Activated naive CD8-positive, alpha-beta T cell treated with anti-CD3 and anti-CD28 coated beads for 36 hours (primary cell): ENCODE measurements around the gene SMPDL3B. TPM values are rescaled to one million over a fixed set of nuclear protein-coding genes. Genes with fewer than 3 reads are reported as not detected.

Source experiments
- DNase-seq: peaks from one replicate; pipeline ENCODE4 v3.0.0; 2021
- H3K27ac Mint-ChIP-seq: one replicate; pipeline ENCODE4 v1.8.0; 2022; ENCODE audit warnings: mild to moderate bottlenecking, moderate library complexity, mixed read lengths
- H3K27me3 Mint-ChIP-seq: one replicate; pipeline ENCODE4 v1.8.0; 2022; ENCODE audit warnings: mild to moderate bottlenecking, mixed read lengths
- H3K36me3 Mint-ChIP-seq: one replicate; pipeline ENCODE4 v1.8.0; 2021; ENCODE audit warnings: mild to moderate bottlenecking, mixed read lengths
- H3K4me1 Mint-ChIP-seq: one replicate; pipeline ENCODE4 v1.8.0; 2021; ENCODE audit warnings: mixed read lengths
- H3K4me3 Mint-ChIP-seq: one replicate; pipeline ENCODE4 v1.8.0; 2022; ENCODE audit warnings: mild to moderate bottlenecking, moderate library complexity, mixed read lengths
- H3K9me3 Mint-ChIP-seq: one replicate; pipeline ENCODE4 v1.8.0; 2022; ENCODE audit warnings: mixed read lengths
- total RNA-seq, 2 experiments: library from RNA; stranded (reverse); gene quantifications; one replicate each; pipeline ENCODE4 v1.2.3, GENCODE V29; 2021

Gene SMPDL3B
- total RNA-seq, 2 experiments from 2014 or later: 0.92 to 0.97 TPM

GRCh38 chr1:27955076-27955475, 20.3 kb downstream of the SMPDL3B start:
- H3K27ac Mint-ChIP-seq: no peak overlapping the region
- no peaks in the 10 kb centered on the region for H3K27me3 Mint-ChIP-seq
- DNase-seq: no peak
- no peaks in the 10 kb centered on the region for H3K4me1 Mint-ChIP-seq
- no peaks in the 10 kb centered on the region for H3K9me3 Mint-ChIP-seq
- no peak overlapping the region for H3K4me3 Mint-ChIP-seq
- H3K36me3 Mint-ChIP-seq: no peaks in the 10 kb centered on the region

GRCh38 chr1:27956761-27957160, 22.0 kb downstream of the SMPDL3B start:
- Mint-ChIP-seq H3K9me3 (no peaks in the 10 kb centered on the region), H3K27ac (no peak overlapping the region)

GRCh38 chr1:27957655-27958054, 22.9 kb downstream of the SMPDL3B start:
- no peak overlapping the region for H3K27ac Mint-ChIP-seq
- H3K27me3 Mint-ChIP-seq: no peaks in the 10 kb centered on the region
- H3K4me3 Mint-ChIP-seq: no peak overlapping the region
- H3K4me1 Mint-ChIP-seq: peaks cover 15% of the 10 kb centered on the region
- no peaks in the 10 kb centered on the region for H3K9me3 Mint-ChIP-seq
- H3K36me3 Mint-ChIP-seq: no peaks in the 10 kb centered on the region
- DNase-seq: no peak

More at GRCh38 chr1:27956761-27957160, 22.0 kb downstream of the SMPDL3B start:
- H3K4me1 Mint-ChIP-seq: peaks cover 11% of the 10 kb centered on the region
- H3K36me3 Mint-ChIP-seq: no peaks in the 10 kb centered on the region
- no peak for DNase-seq
- H3K27me3 Mint-ChIP-seq: no peaks in the 10 kb centered on the region
- no peak overlapping the region for H3K4me3 Mint-ChIP-seq

- H3K9me3 Mint-ChIP-seq: no peaks in the 10 kb centered on the region
- H3K36me3 Mint-ChIP-seq: no peaks in the 10 kb centered on the region
- H3K27ac Mint-ChIP-seq: no peak overlapping the region
- no peak overlapping the region for H3K4me3 Mint-ChIP-seq
- peaks cover 15% of the 10 kb centered on the region for H3K4me1 Mint-ChIP-seq
- no peaks in the 10 kb centered on the region for H3K27me3 Mint-ChIP-seq
- DNase-seq: no peak
Observed at GRCh38 chr1:27958513-27958912, 23.7 kb downstream of the SMPDL3B start.

GRCh38 chr1:27959792-27960603, 25.2 kb downstream of the SMPDL3B start, which contains the start of gene XKR8:
XKR8 (plus strand) TSS chr1:27959973; CDS start chr1:27960070, 97 bp downstream.
- no peaks in the 10 kb centered on the region for H3K27me3 Mint-ChIP-seq
- peak within 1 kb of the TSS; percentile 75 for H3K4me3 Mint-ChIP-seq
- peak within 1 kb of the TSS; percentile 70 for H3K27ac Mint-ChIP-seq
- no peaks in the 10 kb centered on the region for H3K36me3 Mint-ChIP-seq
- no peaks in the 10 kb centered on the region for H3K9me3 Mint-ChIP-seq
- peak; percentile 90 for DNase-seq
- H3K4me1 Mint-ChIP-seq: peaks cover 15% of the 10 kb centered on the region

GRCh38 chr1:27960762-27961645, 26.2 kb downstream of the SMPDL3B start:
- Mint-ChIP-seq H3K36me3 (no peaks in the 10 kb centered on the region), H3K9me3 (no peaks in the 10 kb centered on the region), H3K4me1 (peaks cover 15% of the 10 kb centered on the region), H3K4me3 (peak overlapping the region; percentile 75), H3K27me3 (no peaks in the 10 kb centered on the region), H3K27ac (peak overlapping the region; percentile 38)
- DNase-seq: no peak

- peaks cover 3% of the 10 kb centered on the region for H3K36me3 Mint-ChIP-seq
- H3K27ac Mint-ChIP-seq: peak overlapping the region; percentile 38
- peaks cover 15% of the 10 kb centered on the region for H3K4me1 Mint-ChIP-seq
- no peaks in the 10 kb centered on the region for H3K9me3 Mint-ChIP-seq
- H3K4me3 Mint-ChIP-seq: peak overlapping the region; percentile 18
- no peaks in the 10 kb centered on the region for H3K27me3 Mint-ChIP-seq
- DNase-seq: no peak
Observed at GRCh38 chr1:27961646-27962221, 26.9 kb downstream of the SMPDL3B start.

GRCh38 chr1:27963393-27963792, 28.6 kb downstream of the SMPDL3B start:
- H3K36me3 Mint-ChIP-seq: peaks cover 8% of the 10 kb centered on the region

GRCh38 chr1:27966402-27967105, 31.8 kb downstream of the SMPDL3B start:
- no peaks in the 10 kb centered on the region for H3K9me3 Mint-ChIP-seq

More at GRCh38 chr1:27963393-27963792, 28.6 kb downstream of the SMPDL3B start:
- no peak for DNase-seq
- peak overlapping the region; percentile 16 for H3K27ac Mint-ChIP-seq
- H3K27me3 Mint-ChIP-seq: no peaks in the 10 kb centered on the region
- no peaks in the 10 kb centered on the region for H3K9me3 Mint-ChIP-seq
- no peak overlapping the region for H3K4me3 Mint-ChIP-seq
- peaks cover 18% of the 10 kb centered on the region for H3K4me1 Mint-ChIP-seq

GRCh38 chr1:27967106-27967883, 32.5 kb downstream of the SMPDL3B start:
- peaks cover 17% of the 10 kb centered on the region for H3K4me1 Mint-ChIP-seq
- no peak for DNase-seq
- H3K9me3 Mint-ChIP-seq: no peaks in the 10 kb centered on the region
- H3K27me3 Mint-ChIP-seq: no peaks in the 10 kb centered on the region
- no peak overlapping the region for H3K27ac Mint-ChIP-seq
- peaks cover 10% of the 10 kb centered on the region for H3K36me3 Mint-ChIP-seq
- H3K4me3 Mint-ChIP-seq: no peak overlapping the region

More at GRCh38 chr1:27966402-27967105, 31.8 kb downstream of the SMPDL3B start:
- Mint-ChIP-seq H3K27me3 (no peaks in the 10 kb centered on the region), H3K4me1 (peaks cover 23% of the 10 kb centered on the region), H3K4me3 (no peak overlapping the region), H3K36me3 (peaks cover 10% of the 10 kb centered on the region), H3K27ac (no peak overlapping the region)
- no peak for DNase-seq

- Mint-ChIP-seq H3K4me3 (no peak overlapping the region), H3K27ac (peak overlapping the region; percentile 58), H3K9me3 (no peaks in the 10 kb centered on the region), H3K27me3 (no peaks in the 10 kb centered on the region), H3K36me3 (peaks cover 10% of the 10 kb centered on the region), H3K4me1 (peaks cover 17% of the 10 kb centered on the region)
- DNase-seq: no peak
Observed at GRCh38 chr1:27967884-27968466, 33.2 kb downstream of the SMPDL3B start.

GRCh38 chr1:27968692-27969091, 33.9 kb downstream of the SMPDL3B start:
- Mint-ChIP-seq H3K4me1 (peaks cover 17% of the 10 kb centered on the region), H3K27ac (peak overlapping the region; percentile 58), H3K27me3 (no peaks in the 10 kb centered on the region), H3K9me3 (no peaks in the 10 kb centered on the region), H3K36me3 (peaks cover 14% of the 10 kb centered on the region), H3K4me3 (no peak overlapping the region)
- DNase-seq: no peak

- H3K27ac Mint-ChIP-seq: peak overlapping the region; percentile 18
Observed at GRCh38 chr1:27970401-27970800, 35.6 kb downstream of the SMPDL3B start.

More at GRCh38 chr1:27970401-27970800, 35.6 kb downstream of the SMPDL3B start:
- H3K9me3 Mint-ChIP-seq: no peaks in the 10 kb centered on the region
- no peak overlapping the region for H3K4me3 Mint-ChIP-seq
- peaks cover 17% of the 10 kb centered on the region for H3K4me1 Mint-ChIP-seq
- H3K36me3 Mint-ChIP-seq: peaks cover 14% of the 10 kb centered on the region
- no peaks in the 10 kb centered on the region for H3K27me3 Mint-ChIP-seq
- no peak for DNase-seq
